Smooth muscle cell (in vitro differentiated cells): Measurements from ENCODE around the gene ZNF443. TPM values are rescaled to one million over a fixed set of nuclear protein-coding genes. Genes with fewer than 3 reads are reported as not detected.
"Not testable (repeated sequence)": the region's sequence is repeated elsewhere in the genome, so short reads cannot be mapped to it uniquely, and the experiment has no call there.

ENCODE experiments used
- DNase-seq: peaks from one replicate; lab custom pipeline; 2025; ENCODE audit not compliant: unreplicated experiment; lab: John Stamatoyannopoulos, UW
- H2AFZ ChIP-seq: fragments of 200-600 bp; sonication (generic); 2 replicates; pipeline ENCODE4 v1.6.0; 2016; ENCODE audit warnings: antibody characterized with exemption, low read depth, mild to moderate bottlenecking
- H3F3A ChIP-seq: fragments of 200-600 bp; sonication (generic); 2 replicates; pipeline ENCODE4 v1.6.0; 2017; ENCODE audit warnings: antibody characterized with exemption, low read depth
- H3K27ac ChIP-seq: fragments of 200-600 bp; sonication (generic); 2 replicates; pipeline ENCODE4 v1.5.1; 2016; ENCODE audit warnings: low read depth, mild to moderate bottlenecking
- H3K27me3 ChIP-seq: fragments of 200-600 bp; sonication (generic); 2 replicates; pipeline ENCODE4 v1.6.1; 2016; ENCODE audit warnings: low read depth, mild to moderate bottlenecking
- H3K36me3 ChIP-seq: fragments of 200-600 bp; sonication (generic); 2 replicates; pipeline ENCODE4 v1.5.1; 2016; ENCODE audit warnings: low read depth
- H3K4me1 ChIP-seq: fragments of 200-600 bp; sonication (generic); 2 replicates; pipeline ENCODE4 v1.5.1; 2016; ENCODE audit warnings: low read depth
- H3K4me2 ChIP-seq: fragments of 200-600 bp; sonication (generic); 2 replicates; pipeline ENCODE4 v1.6.0; 2016; ENCODE audit warnings: mild to moderate bottlenecking
- H3K4me3 ChIP-seq: fragments of 200-600 bp; sonication (generic); 2 replicates; pipeline ENCODE4 v1.5.1; 2016; ENCODE audit warnings: mild to moderate bottlenecking
- H3K79me2 ChIP-seq: fragments of 200-600 bp; sonication (generic); 2 replicates; pipeline ENCODE4 v1.6.0; 2016; ENCODE audit warnings: low read depth, mild to moderate bottlenecking
- H3K9ac ChIP-seq: fragments of 200-600 bp; sonication (generic); 2 replicates; pipeline ENCODE4 v1.6.0; 2016; ENCODE audit warnings: low read depth
- H3K9me3 ChIP-seq: fragments of 200-600 bp; sonication (generic); replicated peaks from 2 replicates; pipeline ENCODE4 v1.5.1; 2016; ENCODE audit warnings: low read depth
- H4K20me1 ChIP-seq: fragments of 200-600 bp; sonication (generic); 2 replicates; pipeline ENCODE4 v1.6.0; 2016; ENCODE audit warnings: low read depth
- WGBS: methylation state at CpG from one replicate; pipeline ENCODE4 v1.1.7; 2016; ENCODE audit warnings: low lambda C conversion rate; 5-methylcytosine and 5-hydroxymethylcytosine counted together
- polyA plus RNA-seq: library from polyadenylated mRNA; unstranded; fragments of >200 nt; fragmentation: Nextera tagmentation; extraction: Ambion mirVana; gene quantifications from 2 replicates; pipeline ENCODE4 v1.2.1, GENCODE V29; 2016
- total RNA-seq: library from RNA; depleted of rRNA; stranded (reverse); fragments of >200 nt; gene quantifications from 2 replicates; pipeline ENCODE4 v1.2.3, GENCODE V29; 2014
- TF ChIP-seq, protein P1 (sequence below): fragments of 200-600 bp; sonication (generic); IDR thresholded peaks from 2 replicates; pipeline ENCODE4 v1.5.1; 2017; ENCODE audit warnings: borderline replicate concordance, mild to moderate bottlenecking, antibody characterized with exemption; ENCODE audit not compliant: insufficient read depth, poor library complexity, severe bottlenecking

The ZNF443 gene
- total and polyA plus RNA-seq, 2 experiments from 2014 or later: 0.73 to 2.4 TPM

DNA sequence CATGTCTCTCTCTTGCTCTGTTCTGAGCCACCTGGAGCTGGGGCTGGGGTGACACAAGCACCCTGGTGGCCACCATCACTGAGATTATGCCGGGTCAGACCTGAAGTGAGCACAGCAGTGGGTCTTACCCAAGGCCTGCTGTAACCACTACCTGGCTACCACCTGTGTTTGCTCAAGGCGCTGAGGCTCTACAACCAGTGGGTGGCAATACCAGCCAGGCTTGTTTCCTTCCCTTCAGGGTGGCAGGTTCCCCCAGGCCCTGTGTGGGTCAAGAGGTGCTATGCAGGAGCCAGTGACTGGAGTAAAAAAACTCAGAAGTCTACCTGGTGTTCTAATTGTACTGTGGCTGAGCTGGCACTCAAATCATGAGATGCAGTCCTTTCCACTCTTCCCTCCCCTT lies 8.0 kb upstream of the ZNF443 start:
- peaks cover 4% of the 10 kb centered on the region for H3K9me3 ChIP-seq

GRCh38 chr19:12439686-12440540 lies 908 bp downstream of the ZNF443 start:
- Histone ChIP-seq H3K27ac (peak overlapping the region; percentile 47), H3K4me2 (peak overlapping the region; percentile 90), H3K4me3 (peak overlapping the region; percentile 69), H2AFZ (peak overlapping the region; percentile 43), H3K9ac (peak overlapping the region; percentile 39)
- H3K4me1 ChIP-seq, H3K36me3 ChIP-seq, H3K79me2 ChIP-seq, H4K20me1 ChIP-seq, H3K27me3 ChIP-seq, DNase-seq, H3K9me3 ChIP-seq, H3F3A ChIP-seq: not testable (repeated sequence)
- WGBS: 2% methylated on average over 16 of the region's 28 CpGs

More for the DNA sequence above, 8.0 kb upstream of the ZNF443 start:
- Histone ChIP-seq H3K79me2 (no peaks in the 10 kb centered on the region), H2AFZ (no peak overlapping the region), H3K36me3 (no peaks in the 10 kb centered on the region), H3K4me2 (no peak overlapping the region), H3K4me1 (no peaks in the 10 kb centered on the region), H3K27me3 (no peaks in the 10 kb centered on the region), H3K9ac (no peak overlapping the region), H3K27ac (no peak overlapping the region), H3F3A (no peaks in the 10 kb centered on the region), H3K4me3 (no peak overlapping the region), H4K20me1 (no peaks in the 10 kb centered on the region)
- no peak for DNase-seq
- 93% methylated on average over 2 of the region's 2 CpGs for WGBS
- TF ChIP-seq, protein P1, sequence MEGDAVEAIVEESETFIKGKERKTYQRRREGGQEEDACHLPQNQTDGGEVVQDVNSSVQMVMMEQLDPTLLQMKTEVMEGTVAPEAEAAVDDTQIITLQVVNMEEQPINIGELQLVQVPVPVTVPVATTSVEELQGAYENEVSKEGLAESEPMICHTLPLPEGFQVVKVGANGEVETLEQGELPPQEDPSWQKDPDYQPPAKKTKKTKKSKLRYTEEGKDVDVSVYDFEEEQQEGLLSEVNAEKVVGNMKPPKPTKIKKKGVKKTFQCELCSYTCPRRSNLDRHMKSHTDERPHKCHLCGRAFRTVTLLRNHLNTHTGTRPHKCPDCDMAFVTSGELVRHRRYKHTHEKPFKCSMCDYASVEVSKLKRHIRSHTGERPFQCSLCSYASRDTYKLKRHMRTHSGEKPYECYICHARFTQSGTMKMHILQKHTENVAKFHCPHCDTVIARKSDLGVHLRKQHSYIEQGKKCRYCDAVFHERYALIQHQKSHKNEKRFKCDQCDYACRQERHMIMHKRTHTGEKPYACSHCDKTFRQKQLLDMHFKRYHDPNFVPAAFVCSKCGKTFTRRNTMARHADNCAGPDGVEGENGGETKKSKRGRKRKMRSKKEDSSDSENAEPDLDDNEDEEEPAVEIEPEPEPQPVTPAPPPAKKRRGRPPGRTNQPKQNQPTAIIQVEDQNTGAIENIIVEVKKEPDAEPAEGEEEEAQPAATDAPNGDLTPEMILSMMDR: no peak

DNA sequence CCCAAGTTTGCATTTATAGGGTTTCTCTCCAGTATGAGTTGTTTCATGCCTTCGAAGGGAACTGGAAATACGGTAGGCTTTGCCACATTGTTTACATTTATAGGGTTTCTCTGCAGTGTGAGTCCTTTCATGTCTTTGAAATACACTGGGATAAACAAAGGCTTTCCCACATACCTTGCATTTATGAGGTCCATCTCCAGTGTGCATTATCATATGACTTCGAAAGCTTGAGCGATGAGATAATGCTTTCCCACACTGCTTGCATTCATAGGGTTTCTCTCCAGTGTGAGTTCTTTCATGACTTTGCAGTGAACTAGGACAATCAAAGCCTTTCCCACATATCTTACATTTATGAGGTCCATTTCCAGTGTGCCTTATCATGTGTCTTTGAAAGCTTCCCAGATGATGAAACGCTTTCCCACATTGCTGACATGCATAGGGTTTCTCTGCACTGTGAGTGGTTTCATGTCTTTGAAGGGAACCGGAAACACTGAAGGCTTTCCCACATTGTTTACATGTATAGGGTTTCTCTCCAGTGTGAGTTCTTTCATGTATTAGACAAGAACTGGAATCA lies 10.0 kb downstream of the ZNF443 start:
- H2AFZ ChIP-seq, H3K79me2 ChIP-seq, H4K20me1 ChIP-seq, H3K4me2 ChIP-seq, H3K4me3 ChIP-seq, H3K27ac ChIP-seq, H3K9ac ChIP-seq, H3K36me3 ChIP-seq, H3K4me1 ChIP-seq, H3F3A ChIP-seq, H3K27me3 ChIP-seq, DNase-seq, H3K9me3 ChIP-seq: not testable (repeated sequence)
- WGBS: over 99% methylated on average over 6 of the region's 6 CpGs

- H3K27me3 ChIP-seq: no peaks in the 10 kb centered on the region
- TF ChIP-seq, protein P1: no peak
- H3K4me1 ChIP-seq: no peaks in the 10 kb centered on the region
- H4K20me1 ChIP-seq: no peaks in the 10 kb centered on the region
- no peak for DNase-seq
- H3F3A ChIP-seq: no peaks in the 10 kb centered on the region
- H3K79me2 ChIP-seq: no peaks in the 10 kb centered on the region
- H3K4me2 ChIP-seq: no peak overlapping the region
- no peak overlapping the region for H3K9ac ChIP-seq
- H3K9me3 ChIP-seq: peaks cover 2% of the 10 kb centered on the region
- peaks cover 6% of the 10 kb centered on the region for H3K36me3 ChIP-seq
- no peak overlapping the region for H3K27ac ChIP-seq
- H2AFZ ChIP-seq: no peak overlapping the region
- H3K4me3 ChIP-seq: no peak overlapping the region
- 94% methylated on average over 4 of the region's 4 CpGs for WGBS
Measured at GRCh38 chr19:12425888-12426274, 14.9 kb downstream of the ZNF443 start.
